HFF-Myc (cell line): ENCODE results near the gene PSTK.
A peak's percentile ranks its signal among the peaks of the same experiment; 100 is the strongest.

ENCODE experiments used
- DNase-seq: peaks from one replicate; pipeline ENCODE4 v3.0.0-alpha.2; 2011; ENCODE audit warnings: low read depth; ENCODE audit errors: extremely low read depth
- H3K4me3 ChIP-seq: replicated peaks from 2 replicates; pipeline ENCODE4 v1.5.1; 2011; ENCODE audit warnings: low read depth, mild to moderate bottlenecking, control low read depth, low read length
- CTCF ChIP-seq: IDR thresholded peaks from 2 replicates; pipeline ENCODE4 v1.5.1; 2012; ENCODE audit warnings: mild to moderate bottlenecking, low read depth, low read length, control low read depth; ENCODE audit errors: missing control alignments

PSTK gene

DNA sequence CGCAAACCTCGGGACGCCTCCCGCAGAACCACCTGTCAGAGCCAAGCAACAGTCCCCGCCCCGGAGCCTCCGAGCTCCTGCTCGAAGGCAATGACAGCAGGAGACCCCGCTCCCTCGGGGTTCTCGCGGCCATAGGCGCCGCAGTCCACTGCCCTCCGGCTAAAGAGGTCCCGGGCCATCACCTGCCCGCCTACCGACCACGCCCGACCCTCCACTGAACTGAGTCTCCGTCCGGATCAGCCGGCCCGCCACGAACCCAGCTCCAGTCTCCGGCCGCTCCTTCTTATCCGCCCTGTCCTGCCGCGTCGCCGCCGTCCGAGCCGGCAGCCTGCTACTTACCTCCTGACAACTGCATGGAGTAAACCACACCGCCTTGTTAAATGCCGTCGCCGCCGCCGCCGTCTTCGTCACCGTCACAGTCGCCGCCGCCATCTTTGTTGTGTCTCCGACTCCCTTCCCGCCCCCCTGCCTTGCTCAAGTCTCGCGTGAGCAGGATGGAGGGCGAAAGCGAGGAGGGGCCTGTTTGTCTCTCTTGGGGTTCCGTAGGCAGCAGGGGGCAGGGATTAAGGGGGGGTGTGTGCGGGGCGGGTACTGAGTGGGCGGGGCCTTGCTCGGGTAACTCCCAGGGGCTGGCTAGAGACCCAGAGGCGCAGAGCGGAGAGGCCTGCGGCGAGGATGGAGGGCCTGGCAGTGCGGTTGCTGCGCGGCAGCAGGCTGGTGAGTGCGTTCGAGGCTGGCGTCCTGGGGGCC, 28.3 kb downstream of the PSTK start, which contains the start of the genes ACADSB and IKZF5:
Gene ACADSB, plus strand, starts transcription at position 652 of the 750 bp plus-strand sequence. Its CDS starts 24 bp downstream, at position 676.
Gene IKZF5, minus strand, starts transcription at position 441 of the 750 bp plus-strand sequence. CDS start 10,170 bp downstream, outside the sequence.
- peak within 1 kb of the TSS; percentile 94 for H3K4me3 ChIP-seq
- DNase-seq: peak; percentile 88
- no peak for TF ChIP-seq CTCF

GRCh38 chr10:123009105-123009820, 29.1 kb downstream of the PSTK start:
- no peak for TF ChIP-seq CTCF
- no peak for DNase-seq
- H3K4me3 ChIP-seq: peak overlapping the region; percentile 94

DNA sequence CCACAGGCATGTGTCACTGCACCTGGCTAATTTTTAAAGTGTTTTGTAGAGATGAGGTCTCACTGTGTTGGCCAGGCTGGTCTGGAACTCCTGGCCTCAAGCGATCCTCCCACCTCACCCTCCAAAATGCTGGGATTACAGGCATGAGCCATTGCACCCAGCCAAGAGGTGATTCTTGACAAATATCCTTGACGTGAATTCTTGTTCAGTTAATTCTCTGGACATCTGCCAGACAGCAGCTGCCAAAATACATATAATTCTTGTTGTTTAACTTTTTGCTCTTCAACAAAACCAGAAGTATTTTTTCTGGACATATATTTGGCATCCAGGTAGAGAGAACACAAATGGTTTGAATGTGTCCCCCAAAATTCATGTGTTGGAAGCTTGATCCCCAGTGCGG, 31.8 kb downstream of the PSTK start:
- no peak for TF ChIP-seq CTCF
- no peak for DNase-seq
- H3K4me3 ChIP-seq: no peak overlapping the region

GRCh38 chr10:123013456-123014419, 33.5 kb downstream of the PSTK start:
- DNase-seq: no peak

DNA sequence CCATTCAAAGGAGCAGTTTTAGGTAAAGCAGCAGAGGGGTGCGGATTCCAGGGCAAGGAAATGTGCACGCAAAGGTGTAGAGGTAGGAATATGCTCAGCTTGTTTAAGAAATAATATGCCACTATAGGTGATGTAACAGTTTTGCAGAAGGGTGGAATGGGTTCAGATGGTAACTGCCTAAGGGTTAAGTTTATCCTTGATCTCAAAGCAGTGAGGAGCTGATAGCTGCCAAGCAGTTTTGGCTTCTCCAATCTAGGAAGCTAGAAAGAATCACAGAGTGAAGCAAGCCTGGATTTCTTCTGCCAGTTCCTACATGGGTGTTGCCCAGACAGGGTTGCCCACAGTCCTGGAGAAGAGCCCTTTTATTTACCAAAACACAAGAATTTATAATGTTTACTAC, 34.6 kb downstream of the PSTK start:
- no peak for DNase-seq
- no peak overlapping the region for H3K4me3 ChIP-seq
- no peak for TF ChIP-seq CTCF

More at GRCh38 chr10:123013456-123014419, 33.5 kb downstream of the PSTK start:
- no peak for TF ChIP-seq CTCF
- no peak overlapping the region for H3K4me3 ChIP-seq

DNA sequence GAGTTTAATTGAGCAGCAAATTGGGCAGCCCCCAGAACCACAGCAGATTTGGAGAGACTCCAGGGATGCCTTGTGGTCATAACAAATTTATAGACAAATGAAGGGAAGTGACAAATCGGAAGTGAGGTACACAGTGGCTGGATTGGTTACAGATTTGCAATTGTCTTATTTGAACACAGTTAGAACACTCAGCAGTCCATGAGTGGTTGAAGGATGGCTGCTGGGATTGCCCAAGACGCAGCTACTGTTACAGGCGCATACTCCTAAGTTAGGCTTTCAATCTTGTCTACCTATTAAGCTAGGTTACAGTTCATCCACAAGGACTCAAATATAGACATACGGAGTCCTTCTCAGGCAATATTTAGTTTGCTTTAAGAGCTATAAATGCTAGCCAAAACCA, 36.0 kb downstream of the PSTK start:
- no peak overlapping the region for H3K4me3 ChIP-seq
- DNase-seq: no peak
- no peak for TF ChIP-seq CTCF
